H1 (cell line): Measurements from ENCODE around the gene P3R3URF. TPM values are rescaled to one million over a fixed set of nuclear protein-coding genes. Genes with fewer than 3 reads are reported as not detected.

Source experiments
- CTCF ChIA-PET: fragments of 300-600 bp; sonication (Branson Sonifier 250); formaldehyde crosslinking; loops from one replicate; lab custom pipeline; 2021; ENCODE audit not compliant: partially characterized antibody; lab: Charles Lee
- POLR2A ChIA-PET: fragments of 300-600 bp; sonication (Branson Sonifier 250); formaldehyde crosslinking; loops from one replicate; lab custom pipeline; 2021; ENCODE audit warnings: inconsistent platforms; ENCODE audit not compliant: partially characterized antibody; lab: Charles Lee
- DNase-seq, 2 experiments: peaks; one replicate each; pipeline versions ENCODE4 v3.0.0 to v3.0.0-alpha.2; 2010 to 2022; ENCODE audit warnings: low spot score in 2 of 2, low read depth in 1 of 2, mixed read lengths in 1 of 2
- FAIRE-seq: peaks from 2 replicates; lab custom pipeline; 2011; peaks lifted over from hg19 to GRCh38; lab: Jason Lieb, UNC
- H2AFZ ChIP-seq: 2 replicates; pipeline ENCODE4 v1.8.1; 2012; ENCODE audit warnings: low read length, inconsistent platforms
- H2AK5ac ChIP-seq: 2 replicates; pipeline ENCODE4 v1.6.1; 2013; ENCODE audit warnings: low read depth, low read length
- H2BK120ac ChIP-seq: replicated peaks from 2 replicates; pipeline ENCODE3; 2013; ENCODE audit warnings: low read depth, low read length, inconsistent platforms
- H2BK12ac ChIP-seq: 2 replicates; pipeline ENCODE4 v1.6.1; 2013; ENCODE audit warnings: low read depth, low read length
- H2BK15ac ChIP-seq: 2 replicates; pipeline ENCODE4 v1.6.1; 2013; ENCODE audit warnings: low read length
- H2BK20ac ChIP-seq: 2 replicates; pipeline ENCODE4 v1.6.1; 2013; ENCODE audit warnings: low read length
- H2BK5ac ChIP-seq: 2 replicates; pipeline ENCODE4 v1.6.1; 2013; ENCODE audit warnings: low read depth, low read length
- H3K14ac ChIP-seq: 2 replicates; pipeline ENCODE4 v1.6.1; 2013; ENCODE audit warnings: inconsistent platforms; ENCODE audit not compliant: insufficient read length
- H3K18ac ChIP-seq: 2 replicates; pipeline ENCODE4 v1.6.1; 2013; ENCODE audit warnings: low read length; ENCODE audit errors: extremely low read depth
- H3K23ac ChIP-seq: 2 replicates; pipeline ENCODE4 v1.6.1; 2013; ENCODE audit warnings: inconsistent platforms; ENCODE audit not compliant: insufficient read length
- H3K23me2 ChIP-seq: 2 replicates; pipeline ENCODE4 v1.6.1; 2013; ENCODE audit warnings: low read depth, low read length
- H3K27ac ChIP-seq: 2 replicates; pipeline ENCODE4 v1.6.1; 2011; ENCODE audit warnings: low read depth, low read length, inconsistent platforms
- H3K27me3 ChIP-seq, 4 experiments: replicated peaks in 1 of 4; 1 replicate in 1 of 4; 2 replicates in 3 of 4; pipeline versions ENCODE4 v1.6.1 to v1.8.1; 2011 to 2013; ENCODE audit warnings: low read length in 3 of 4, mild to moderate bottlenecking in 3 of 4, inconsistent platforms in 2 of 4, mixed read lengths in 2 of 4, moderate library complexity in 1 of 4; ENCODE audit not compliant: control insufficient read depth in 3 of 4, insufficient read depth in 3 of 4; ENCODE audit errors: extremely low read depth in 1 of 4
- H3K36me3 ChIP-seq, 4 experiments: 2 replicates each; pipeline versions ENCODE4 v1.6.1 to v1.8.1; 2011 to 2013; ENCODE audit warnings: mild to moderate bottlenecking in 4 of 4, low read length in 3 of 4, moderate library complexity in 2 of 4, control low read depth in 1 of 4, inconsistent platforms in 1 of 4; ENCODE audit not compliant: insufficient read depth in 4 of 4, control insufficient read depth in 2 of 4
- H3K4ac ChIP-seq: replicated peaks from 2 replicates; pipeline ENCODE3; 2013; ENCODE audit warnings: low read length, low read depth, mixed read lengths, inconsistent platforms; ENCODE audit not compliant: insufficient read length
- H3K4me1 ChIP-seq, 4 experiments: replicated peaks in 1 of 4; 1 replicate in 1 of 4; 2 replicates in 3 of 4; pipeline versions ENCODE4 v1.6.1 to v1.8.1; 2011 to 2013; ENCODE audit warnings: low read length in 3 of 4, inconsistent platforms in 2 of 4, mixed read lengths in 1 of 4; ENCODE audit not compliant: insufficient read depth in 4 of 4, control insufficient read depth in 3 of 4
- H3K4me2 ChIP-seq, 2 experiments: 2 replicates each; pipeline versions ENCODE4 v1.6.1 to v1.8.1; 2011 to 2013; ENCODE audit warnings: low read depth in 2 of 2, low read length in 2 of 2, control low read depth in 1 of 2, inconsistent platforms in 1 of 2, mild to moderate bottlenecking in 1 of 2; ENCODE audit not compliant: insufficient read depth in 1 of 2
- H3K4me3 ChIP-seq, 4 experiments: fragments of 200-600, 300-600 bp in 1 of 4; sonication (generic), shearing (Covaris generic), sonication (Bioruptor Twin) in 1 of 4; 2 replicates each; pipeline versions ENCODE4 v1.5.1 to v1.8.1; 2011 to 2016; ENCODE audit warnings: low read length in 4 of 4, low read depth in 3 of 4, control low read depth in 2 of 4, inconsistent platforms in 2 of 4, mild to moderate bottlenecking in 2 of 4, mixed read lengths in 1 of 4, moderate library complexity in 1 of 4; ENCODE audit not compliant: insufficient read depth in 2 of 4; ENCODE audit errors: extremely low read depth in 1 of 4
- H3K56ac ChIP-seq: replicated peaks from 2 replicates; pipeline ENCODE3; 2013; ENCODE audit warnings: low read depth, mild to moderate bottlenecking, mixed read lengths, low read length, inconsistent platforms; ENCODE audit not compliant: insufficient read length
- H3K79me1 ChIP-seq: 2 replicates; pipeline ENCODE4 v1.6.1; 2013; ENCODE audit warnings: low read depth, low read length, control low read depth
- H3K79me2 ChIP-seq, 2 experiments: 2 replicates each; pipeline versions ENCODE4 v1.6.1 to v1.8.1; 2012 to 2013; ENCODE audit warnings: low read length in 2 of 2, mild to moderate bottlenecking in 2 of 2, inconsistent platforms in 1 of 2; ENCODE audit not compliant: insufficient read depth in 2 of 2, control insufficient read depth in 1 of 2
- H3K9ac ChIP-seq, 4 experiments: replicated peaks in 1 of 4; 1 replicate in 1 of 4; 2 replicates in 3 of 4; pipeline versions ENCODE4 v1.6.1 to v1.8.1; 2011 to 2013; ENCODE audit warnings: low read depth in 3 of 4, low read length in 3 of 4, control low read depth in 2 of 4, mild to moderate bottlenecking in 2 of 4, moderate library complexity in 2 of 4, inconsistent platforms in 1 of 4; ENCODE audit errors: extremely low read depth in 1 of 4
- H3K9me3 ChIP-seq, 2 experiments: 2 replicates each; pipeline versions ENCODE4 v1.6.1 to v1.8.1; 2012 to 2013; ENCODE audit warnings: mild to moderate bottlenecking in 2 of 2, moderate library complexity in 2 of 2, control low read depth in 1 of 2, inconsistent platforms in 1 of 2, low read depth in 1 of 2, low read length in 1 of 2, mixed read lengths in 1 of 2; ENCODE audit not compliant: insufficient read depth in 2 of 2
- H4K20me1 ChIP-seq, 2 experiments: replicated peaks in 1 of 2; 2 replicates each; pipeline versions ENCODE3 to v1.8.1; 2011 to 2013; ENCODE audit warnings: inconsistent platforms in 2 of 2, low read length in 2 of 2, mild to moderate bottlenecking in 1 of 2; ENCODE audit not compliant: insufficient read depth in 2 of 2, control insufficient read depth in 1 of 2
- H4K5ac ChIP-seq: 2 replicates; pipeline ENCODE4 v1.6.1; 2013; ENCODE audit warnings: low read length, low read depth, mixed read lengths, inconsistent platforms; ENCODE audit not compliant: insufficient read length
- H4K8ac ChIP-seq: 2 replicates; pipeline ENCODE4 v1.8.0; 2013; ENCODE audit warnings: mild to moderate bottlenecking, moderate library complexity, low read length, inconsistent platforms; ENCODE audit not compliant: insufficient read depth; ENCODE audit errors: extremely low read depth
- H4K91ac ChIP-seq: replicated peaks from 2 replicates; pipeline ENCODE3; 2013; ENCODE audit warnings: low read length, mixed read lengths, inconsistent platforms; ENCODE audit not compliant: insufficient read length
- BCL11A ChIP-seq, 2 experiments: IDR thresholded peaks; one replicate each; pipeline ENCODE4 v1.6.1; 2011; ENCODE audit warnings: low read depth in 2 of 2, low read length in 2 of 2, mild to moderate bottlenecking in 2 of 2
- BRCA1 ChIP-seq: IDR thresholded peaks from 2 replicates; pipeline ENCODE4 v1.6.1; 2012; ENCODE audit warnings: low read depth, low read length, improper control_type of control experiment
- CBX8 ChIP-seq: fragments of 300-800, 300-1000 bp; sonication (generic); IDR thresholded peaks from 2 replicates; pipeline ENCODE4 v1.7.1; 2016; ENCODE audit warnings: low read depth, low read length, borderline replicate concordance
- EZH2 ChIP-seq: fragments of 200-600 bp; sonication (generic); IDR thresholded peaks from 2 replicates; pipeline ENCODE4 v1.7.1; 2012; ENCODE audit warnings: low read depth, mild to moderate bottlenecking, moderate library complexity, low read length, inconsistent platforms; ENCODE audit not compliant: severe bottlenecking
- GABPA ChIP-seq: IDR thresholded peaks from 2 replicates; pipeline ENCODE4 v1.6.1; 2011; ENCODE audit warnings: mild to moderate bottlenecking, low read length, moderate library complexity, borderline replicate concordance; ENCODE audit not compliant: insufficient read depth
- HDAC6 ChIP-seq: IDR thresholded peaks from one replicate; pipeline ENCODE4 v1.7.1; 2012; ENCODE audit warnings: low read depth, mild to moderate bottlenecking, inconsistent platforms, low read length, moderate library complexity
- KDM4A ChIP-seq: IDR thresholded peaks from one replicate; pipeline ENCODE4 v1.7.1; 2012; ENCODE audit warnings: low read depth, mild to moderate bottlenecking, moderate library complexity, low read length, inconsistent platforms; ENCODE audit not compliant: severe bottlenecking
- NANOG ChIP-seq: IDR thresholded peaks from 2 replicates; pipeline ENCODE4 v1.6.1; 2011; ENCODE audit warnings: low read length, low read depth, mild to moderate bottlenecking, inconsistent platforms; ENCODE audit not compliant: insufficient read depth, poor library complexity, severe bottlenecking
- PHF8 ChIP-seq: fragments of 200-600 bp; sonication (generic); conservative IDR thresholded peaks from 2 replicates; pipeline ENCODE4 v1.7.1; 2012; ENCODE audit warnings: low read depth, mild to moderate bottlenecking, inconsistent platforms, low read length, moderate library complexity
- RFX5 ChIP-seq: IDR thresholded peaks from 2 replicates; pipeline ENCODE4 v1.6.1; 2011; ENCODE audit warnings: low read depth, low read length, improper control_type of control experiment, borderline replicate concordance
- WGBS, 2 experiments: shearing (Covaris generic) in 1 of 2; methylation state at CpG; one replicate each; pipeline versions ENCODE4 v1.1.6 to v1.1.7; 2013 to 2015; ENCODE audit warnings: low lambda C conversion rate in 2 of 2, mixed read lengths in 2 of 2, inconsistent platforms in 1 of 2, low coverage in 1 of 2, missing lambda C conversion rate in 1 of 2; ENCODE audit not compliant: insufficient replicate concordance in 2 of 2, insufficient coverage in 1 of 2, insufficient read length in 1 of 2; ENCODE audit errors: extremely low coverage in 1 of 2, missing lambda C conversion rate in 1 of 2; 5-methylcytosine and 5-hydroxymethylcytosine counted together
- polyA plus RNA-seq, 7 experiments: library from polyadenylated mRNA; depleted of rRNA in 3 of 7; stranded (reverse) in 5 of 7; unstranded in 2 of 7; fragments of >200 nt in 5 of 7; fragments of 200-250 nt in 2 of 7; gene quantifications; 1 replicate in 5 of 7; 2 replicates in 1 of 7; 4 replicates in 1 of 7; pipeline versions ENCODE4 v1.2.1 to v1.2.3, GENCODE V29; 2011 to 2013; ENCODE audit warnings: missing spikeins in 2 of 7, mixed read lengths in 2 of 7
- total RNA-seq: library from RNA; stranded (reverse); fragmentation: NEBNext Ultra II Directional; extraction: Animal tissue kit (Norgen Biotek cat#: 25700); gene quantifications from 2 replicates; pipeline ENCODE4 v1.2.1, GENCODE V29; 2021
- TF ChIP-seq, protein P1 (sequence below): IDR thresholded peaks from 2 replicates; pipeline ENCODE4 v1.6.1; 2011; ENCODE audit warnings: low read depth, mild to moderate bottlenecking, low read length; ENCODE audit not compliant: insufficient read depth

P3R3URF gene
- total and polyA plus RNA-seq, 2 of the 8 experiments (the other 6 are each of a cell fraction or from before 2014, with no cell fraction given), result not detected

DNA sequence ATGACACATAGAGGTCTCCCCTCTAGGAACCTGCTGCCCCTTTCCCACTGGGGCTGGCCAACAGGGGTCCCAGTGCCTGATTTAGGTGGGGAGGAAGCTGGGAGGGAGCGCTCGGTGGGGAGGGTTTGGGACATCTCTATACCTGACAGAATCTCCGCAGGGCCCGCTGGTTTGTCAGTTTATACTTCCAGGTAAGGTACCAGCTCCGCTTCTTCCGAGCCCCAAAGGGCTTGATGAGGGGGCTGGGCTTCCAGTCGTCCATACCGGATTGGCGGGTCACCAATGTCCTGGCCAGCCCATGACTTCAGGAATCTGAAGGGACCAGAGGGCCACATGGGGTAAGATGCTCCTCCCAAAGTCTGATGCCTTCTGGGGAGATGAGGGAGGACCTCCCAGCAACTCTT, 21.3 kb upstream of the P3R3URF start:
- no peaks in the 10 kb centered on the region for H3K27me3 ChIP-seq
- CTCF ChIA-PET, result interaction anchor here (1.5 to 5.8 kb wide), 5 partner anchors 14 to 161 kb away, joined by 4 to 35 read pairs (median 8); no protein-coding TSS in a partner anchor
- H4K5ac ChIP-seq, result no peak overlapping the region
- H3K4me1 ChIP-seq, result peaks cover 0 to 8% (median 4%) of the 10 kb centered on the region in 4 experiments; a peak in 5 of 7 replicates
- no peak for FAIRE-seq
- no peak overlapping the region for H3K23ac ChIP-seq
- no peak overlapping the region for H3K14ac ChIP-seq
- no peaks in the 10 kb centered on the region for H3K9me3 ChIP-seq
- no peak overlapping the region for H3K18ac ChIP-seq
- H3K4me2 ChIP-seq, result peak overlapping the region; percentile 52 to 77
- H3K79me2 ChIP-seq, result no peaks in the 10 kb centered on the region
- WGBS, 2 experiments, result 78% methylated on average over 7 of the region's 9 CpGs; no CpG with 5 or more reads in 1 of the 2 experiments
- peak overlapping the region; percentile 29 for H2BK120ac ChIP-seq
- H3K79me1 ChIP-seq, result no peaks in the 10 kb centered on the region
- DNase-seq, result no peak
- no peak overlapping the region for H3K56ac ChIP-seq
- H2AFZ ChIP-seq, result peak overlapping the region; percentile 47; the same call in 1 of the 2 replicates
- H2BK5ac ChIP-seq, result no peak overlapping the region
- H4K91ac ChIP-seq, result peak overlapping the region; percentile 66
- peak overlapping the region in 1 of 4 experiments; percentile 55; a peak in 1 of 7 replicates for H3K9ac ChIP-seq
- H4K20me1 ChIP-seq, result no peaks in the 10 kb centered on the region
- H3K4me3 ChIP-seq, result peak overlapping the region; percentile 46 to 84 (median 74); a peak in 7 of 8 replicates
- no peak overlapping the region for H2AK5ac ChIP-seq
- H4K8ac ChIP-seq, result no peak overlapping the region; the same call in 1 of the 2 replicates
- POLR2A ChIA-PET, result interaction anchor here (1.0 to 1.5 kb wide), 3 partner anchors 10 to 40 kb away, joined by 3 read pairs; no protein-coding TSS in a partner anchor
- peaks cover 0 to 5% (median 4%) of the 10 kb centered on the region in 4 experiments; a peak in 3 of 8 replicates for H3K36me3 ChIP-seq
- no peak overlapping the region for H2BK12ac ChIP-seq
- H2BK20ac ChIP-seq, result no peak overlapping the region
- H3K27ac ChIP-seq, result no peak overlapping the region
- no peak overlapping the region for H3K4ac ChIP-seq
- peaks cover 3% of the 10 kb centered on the region; the same call in 1 of the 2 replicates for H3K23me2 ChIP-seq
- H2BK15ac ChIP-seq, result no peak overlapping the region
- TF ChIP-seq EZH2 (no peak), PHF8 (no peak), KDM4A (no peak), GABPA (no peak), NANOG (no peak), CBX8 (no peak), HDAC6 (no peak), BCL11A (IDR thresholded peaks at IDR 0.05; ENCODE audit: low read depth in 2 of 2, low read length in 2 of 2) (no peak), RFX5 (no peak), BRCA1 (no peak)
- TF ChIP-seq, protein P1, sequence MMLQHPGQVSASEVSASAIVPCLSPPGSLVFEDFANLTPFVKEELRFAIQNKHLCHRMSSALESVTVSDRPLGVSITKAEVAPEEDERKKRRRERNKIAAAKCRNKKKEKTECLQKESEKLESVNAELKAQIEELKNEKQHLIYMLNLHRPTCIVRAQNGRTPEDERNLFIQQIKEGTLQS, result no peak
